ENCODE measurements around the gene PCDHA3.
"Not testable (repeated sequence)": the region's sequence is repeated elsewhere in the genome, so short reads cannot be mapped to it uniquely, and the experiment has no call there.

PCDHA3 gene

GRCh38 chr5:140800816-140801493 lies at the start of gene PCDHA3:
Gene PCDHA3, plus strand, starts transcription at chr5:140801057.
- no peak for DNase-seq (ENCODE audit: low read depth)

GRCh38 chr5:140753561-140753960 lies 47.3 kb upstream of the PCDHA3 start:
- DNase-seq (ENCODE audit: low read depth) = no peak

GRCh38 chr5:140764177-140764973 lies 36.5 kb upstream of the PCDHA3 start:
- DNase-seq (ENCODE audit: low read depth) = no peak

GRCh38 chr5:140767444-140767843 lies 33.4 kb upstream of the PCDHA3 start:
- DNase-seq (ENCODE audit: low read depth) = no peak

- DNase-seq (ENCODE audit: low read depth) = no peak
Observed at GRCh38 chr5:140780512-140780911, 20.3 kb upstream of the PCDHA3 start.

- no peak for DNase-seq (ENCODE audit: low read depth)
Observed at GRCh38 chr5:140785905-140786686, 14.8 kb upstream of the PCDHA3 start, which contains the start of gene PCDHA1. Gene PCDHA1, plus strand, starts transcription at chr5:140786140.

- not testable (repeated sequence) for DNase-seq (ENCODE audit: low read depth)
Observed at GRCh38 chr5:140787422-140787821, 13.4 kb upstream of the PCDHA3 start.

- DNase-seq (ENCODE audit: low read depth) = not testable (repeated sequence)
Observed at GRCh38 chr5:140787849-140788504, 12.9 kb upstream of the PCDHA3 start.

- no peak for DNase-seq (ENCODE audit: low read depth)
Observed at GRCh38 chr5:140791089-140791488, 9.8 kb upstream of the PCDHA3 start.

GRCh38 chr5:140794595-140795258 lies 6.1 kb upstream of the PCDHA3 start, which contains the start of gene PCDHA2:
Gene PCDHA2, plus strand, starts transcription at chr5:140794852.
- no peak for DNase-seq (ENCODE audit: low read depth)

- DNase-seq (ENCODE audit: low read depth) = no peak
Observed at GRCh38 chr5:140795259-140795641, 5.6 kb upstream of the PCDHA3 start.

- not testable (repeated sequence) for DNase-seq (ENCODE audit: low read depth)
Observed at GRCh38 chr5:140796072-140796717, 4.7 kb upstream of the PCDHA3 start.

- no peak for DNase-seq (ENCODE audit: low read depth)
Observed at GRCh38 chr5:140796718-140797095, 4.2 kb upstream of the PCDHA3 start.

GRCh38 chr5:140801494-140801841 lies 611 bp downstream of the PCDHA3 start:
- DNase-seq (ENCODE audit: low read depth) = no peak

GRCh38 chr5:140802381-140802780 lies 1.5 kb downstream of the PCDHA3 start:
- not testable (repeated sequence) for DNase-seq (ENCODE audit: low read depth)

- DNase-seq (ENCODE audit: low read depth) = no peak
Observed at GRCh38 chr5:140802781-140803271, 2.0 kb downstream of the PCDHA3 start.

- no peak for DNase-seq (ENCODE audit: low read depth)
Observed at GRCh38 chr5:140806834-140807775, 6.2 kb downstream of the PCDHA3 start, which contains the start of gene PCDHA4. Gene PCDHA4, plus strand, starts transcription at chr5:140807068.

GRCh38 chr5:140808241-140808888 lies 7.5 kb downstream of the PCDHA3 start:
- not testable (repeated sequence) for DNase-seq (ENCODE audit: low read depth)

GRCh38 chr5:140808889-140809291 lies 8.0 kb downstream of the PCDHA3 start:
- no peak for DNase-seq (ENCODE audit: low read depth)

All from activated T-helper 9 cell treated with anti-CD3 and anti-CD28 coated beads, Interleukin-2, amount 50 U/mL, for 16 hours (primary cell).